Keratinocyte (primary cell): ENCODE data around the gene CACNG5.

Experiments used
- CTCF ChIP-seq, 3 experiments: IDR thresholded peaks in 1 of 3; conservative IDR thresholded peaks in 1 of 3; optimal IDR thresholded peaks in 1 of 3; 2 replicates in 2 of 3; 3 replicates in 1 of 3; pipeline versions ENCODE3 to v1.5.1; 2011; ENCODE audit warnings: low read length in 3 of 3, mild to moderate bottlenecking in 3 of 3, moderate library complexity in 2 of 3, control low read depth in 1 of 3, inconsistent platforms in 1 of 3; ENCODE audit not compliant: insufficient read depth in 2 of 3; ENCODE audit errors: extremely low read depth in 1 of 3
- EZH2 ChIP-seq: IDR thresholded peaks from one replicate; pipeline ENCODE4 v1.6.1; 2012; ENCODE audit warnings: inconsistent platforms, mild to moderate bottlenecking, low read length, moderate library complexity

GRCh38 chr17:66859353-66859752 lies 24.4 kb downstream of the CACNG5 start:
- no peak for TF ChIP-seq CTCF (optimal IDR thresholded peaks at IDR 0.05 in 1 of 3, IDR thresholded peaks at IDR 0.05 in 1 of 3, conservative IDR thresholded peaks at IDR 0.05 in 1 of 3; ENCODE audit: extremely low read depth in 1 of 3, insufficient read depth in 2 of 3, low read length in 3 of 3)
- no peak for TF ChIP-seq EZH2
